HG03060 (cell line): ENCODE data around the gene RAB3D.
A peak's percentile ranks its signal among the peaks of the same experiment; 100 is the strongest.
"Not testable (repeated sequence)": the region's sequence is repeated elsewhere in the genome, so short reads cannot be mapped to it uniquely, and the experiment has no call there.

Source experiments
- ATAC-seq: cut with Tn5 transposase; IDR thresholded peaks from one replicate; pipeline ENCODE4 v1.9.1; 2021; ENCODE audit warnings: low read depth, moderate number of reproducible peaks; ENCODE audit not compliant: unreplicated experiment

RAB3D gene

GRCh38 chr19:11367528-11367927, 28.1 kb upstream of the RAB3D start:
- ATAC-seq, result no peak

GRCh38 chr19:11365557-11366117, 26.2 kb upstream of the RAB3D start:
- no peak for ATAC-seq

- ATAC-seq, result no peak
Measured at GRCh38 chr19:11364935-11365334, 25.5 kb upstream of the RAB3D start.

GRCh38 chr19:11364296-11364904, 24.9 kb upstream of the RAB3D start:
- no peak for ATAC-seq

- no peak for ATAC-seq
Measured at GRCh38 chr19:11363881-11364280, 24.4 kb upstream of the RAB3D start.

- no peak for ATAC-seq
Measured at GRCh38 chr19:11361771-11362731, 22.6 kb upstream of the RAB3D start.

- no peak for ATAC-seq
Measured at GRCh38 chr19:11361037-11361770, 21.7 kb upstream of the RAB3D start.

- ATAC-seq, result no peak
Measured at GRCh38 chr19:11359421-11359820, 20.0 kb upstream of the RAB3D start.

GRCh38 chr19:11356676-11357550, 17.5 kb upstream of the RAB3D start:
- no peak for ATAC-seq

GRCh38 chr19:11356074-11356397, 16.6 kb upstream of the RAB3D start:
- ATAC-seq, result no peak

GRCh38 chr19:11355160-11356073, 16.0 kb upstream of the RAB3D start, which contains the start of gene PLPPR2:
PLPPR2 (plus strand) TSS chr19:11355432; CDS start chr19:11357674, 2,242 bp downstream.
- ATAC-seq, result no peak

- not testable (repeated sequence) for ATAC-seq
Measured at GRCh38 chr19:11354102-11354501, 14.6 kb upstream of the RAB3D start.

GRCh38 chr19:11349171-11349570, 9.7 kb upstream of the RAB3D start:
- ATAC-seq, result no peak

- ATAC-seq, result no peak
Measured at GRCh38 chr19:11347546-11348039, 8.1 kb upstream of the RAB3D start.

GRCh38 chr19:11346104-11346940, 6.9 kb upstream of the RAB3D start, which contains the start of the genes CCDC159 and TMEM205:
CCDC159 (plus strand) TSS chr19:11346519; CDS start chr19:11346607, 88 bp downstream.
TMEM205 (minus strand) TSS chr19:11346268; CDS start chr19:11345619, 649 bp downstream.
- peak; percentile 86 for ATAC-seq

- ATAC-seq, result no peak
Measured at GRCh38 chr19:11345122-11345803, 5.8 kb upstream of the RAB3D start.

- no peak for ATAC-seq
Measured at GRCh38 chr19:11342429-11342828, 3.0 kb upstream of the RAB3D start.
